PC-3 (cell line): ENCODE results near the gene ABCA5. TPM values are rescaled to one million over a fixed set of nuclear protein-coding genes. Genes with fewer than 3 reads are reported as not detected.

Experiments used
- ATAC-seq: fragments of 200-7000 bp; cut with Tn5 transposase; 2 replicates; pipeline ENCODE4 v1.9.1; 2020; ENCODE audit warnings: mild to moderate bottlenecking, moderate library complexity
- BruUV-seq: library from RNA; stranded (reverse); fragments of 400-500 nt; replicated peaks from 2 replicates; lab custom pipeline; 2021; lab: Mats Ljungman, UMichigan
- CTCF ChIA-PET: fragments of 300-600 bp; sonication (Branson Sonifier 250); formaldehyde crosslinking; loops from one replicate; lab custom pipeline; 2022; ENCODE audit warnings: antibody characterized with exemption; lab: Charles Lee
- POLR2A ChIA-PET: fragments of 300-600 bp; sonication (Branson Sonifier 250); formaldehyde crosslinking; loops from one replicate; lab custom pipeline; 2022; ENCODE audit warnings: antibody characterized with exemption; ENCODE audit not compliant: unreplicated experiment; lab: Charles Lee
- DNase-seq: peaks from one replicate; pipeline ENCODE4 v3.0.0-alpha.2; 2015
- H2AFZ ChIP-seq: fragments of 300-600 bp; sonication (generic); 2 replicates; pipeline ENCODE4 v1.6.0; 2016; ENCODE audit warnings: antibody characterized with exemption, low read length
- H3F3A ChIP-seq: fragments of 300-600 bp; sonication (generic); one replicate; pipeline ENCODE4 v1.6.0; 2017; ENCODE audit warnings: antibody characterized with exemption, low read length, control low read depth, mild to moderate bottlenecking; ENCODE audit not compliant: unreplicated experiment
- H3K27ac ChIP-seq: fragments of 300-600 bp; sonication (generic); 2 replicates; pipeline ENCODE4 v1.5.1; 2016; ENCODE audit warnings: mild to moderate bottlenecking, low read length
- H3K27me3 ChIP-seq: fragments of 300-600 bp; sonication (generic); 2 replicates; pipeline ENCODE4 v1.6.1; 2016; ENCODE audit warnings: low read length, mixed read lengths
- H3K36me3 ChIP-seq: fragments of 300-600 bp; sonication (generic); 2 replicates; pipeline ENCODE4 v1.6.1; 2016; ENCODE audit warnings: low read depth, mixed run types, low read length, mixed read lengths
- H3K4me1 ChIP-seq: fragments of 300-600 bp; sonication (generic); 2 replicates; pipeline ENCODE4 v1.5.1; 2016; ENCODE audit warnings: low read length; ENCODE audit not compliant: insufficient read depth
- H3K4me2 ChIP-seq: fragments of 300-600 bp; sonication (generic); 2 replicates; pipeline ENCODE4 v1.6.0; 2016; ENCODE audit warnings: low read length
- H3K4me3 ChIP-seq: fragments of 300-600 bp; sonication (generic); 2 replicates; pipeline ENCODE4 v1.5.1; 2016; ENCODE audit warnings: mild to moderate bottlenecking, low read length, mixed read lengths
- H3K79me2 ChIP-seq: fragments of 300-600 bp; sonication (generic); 2 replicates; pipeline ENCODE4 v1.6.1; 2017; ENCODE audit warnings: low read length, mixed read lengths
- H3K9ac ChIP-seq: fragments of 300-600 bp; sonication (generic); 2 replicates; pipeline ENCODE4 v1.6.0; 2016; ENCODE audit warnings: mild to moderate bottlenecking, low read length
- H3K9me2 ChIP-seq: fragments of 300-600 bp; sonication (generic); replicated peaks from 2 replicates; pipeline ENCODE4 v1.6.1; 2016; ENCODE audit warnings: mixed run types, low read length, mixed read lengths
- H3K9me3 ChIP-seq: fragments of 300-600 bp; sonication (generic); 2 replicates; pipeline ENCODE4 v1.6.1; 2016; ENCODE audit warnings: low read length, mixed read lengths
- H4K20me1 ChIP-seq: fragments of 300-600 bp; sonication (generic); 2 replicates; pipeline ENCODE4 v1.6.1; 2016; ENCODE audit warnings: low read length, mixed read lengths
- CTCF ChIP-seq: fragments of 300-600 bp; sonication (generic); conservative IDR thresholded peaks from 2 replicates; pipeline ENCODE4 v1.5.1; 2017; ENCODE audit warnings: antibody characterized with exemption, low read depth, mild to moderate bottlenecking, low read length
- EZH2 ChIP-seq: fragments of 300-600 bp; sonication (generic); IDR thresholded peaks from one replicate; pipeline ENCODE4 v1.6.1; 2017; ENCODE audit warnings: antibody characterized with exemption, mild to moderate bottlenecking, low read length; ENCODE audit not compliant: unreplicated experiment
- EZH2phosphoT487 ChIP-seq: fragments of 300-600 bp; sonication (generic); IDR thresholded peaks from 2 replicates; pipeline ENCODE4 v1.6.1; 2018; ENCODE audit warnings: mild to moderate bottlenecking, antibody characterized with exemption, low read length, borderline replicate concordance
- intact Hi-C: fragments of 100-400 bp; cut with micrococcal nuclease; formaldehyde crosslinking; loops from 2 replicates; pipeline ENCODE4 v1.9.0; 2023
- total RNA-seq: library from RNA; depleted of rRNA; stranded (reverse); fragments of >200 nt; gene quantifications from 2 replicates; pipeline ENCODE4 v1.2.3, GENCODE V29; 2014

The ABCA5 gene
- total RNA-seq, 1 experiment from 2014 or later, result 7.0 TPM

GRCh38 chr17:69336580-69336979 is 9.6 kb upstream of the ABCA5 start:
- DNase-seq (peak; percentile 33), ATAC-seq (no peak)
- Histone ChIP-seq H3K4me2 (no peak overlapping the region), H3K27me3 (no peaks in the 10 kb centered on the region), H3K79me2 (no peaks in the 10 kb centered on the region), H4K20me1 (no peaks in the 10 kb centered on the region), H3K36me3 (no peaks in the 10 kb centered on the region), H2AFZ (no peak overlapping the region), H3K4me1 (no peaks in the 10 kb centered on the region), H3K9ac (no peak overlapping the region), H3K9me3 (no peaks in the 10 kb centered on the region), H3K27ac (no peak overlapping the region), H3F3A (no peaks in the 10 kb centered on the region), H3K9me2 (no peaks in the 10 kb centered on the region), H3K4me3 (no peak overlapping the region)
- TF ChIP-seq CTCF (0 out of 2 replicates have a peak, but pooled peaks have one; percentile 46), EZH2 (no peak)
- intact Hi-C loops, result loop anchor here (5.0 kb wide), 4 partner anchors 66 to 1296 kb away; no protein-coding TSS in a partner anchor
- no TSS peak for BruUV-seq
- CTCF ChIA-PET, result interaction anchor here (1.4 to 2.6 kb wide), 2 partner anchors 10 to 188 kb away, joined by 6 to 15 read pairs; partner anchors contain the start of gene ABCA5
- POLR2A ChIA-PET, result no interaction called here

DNA sequence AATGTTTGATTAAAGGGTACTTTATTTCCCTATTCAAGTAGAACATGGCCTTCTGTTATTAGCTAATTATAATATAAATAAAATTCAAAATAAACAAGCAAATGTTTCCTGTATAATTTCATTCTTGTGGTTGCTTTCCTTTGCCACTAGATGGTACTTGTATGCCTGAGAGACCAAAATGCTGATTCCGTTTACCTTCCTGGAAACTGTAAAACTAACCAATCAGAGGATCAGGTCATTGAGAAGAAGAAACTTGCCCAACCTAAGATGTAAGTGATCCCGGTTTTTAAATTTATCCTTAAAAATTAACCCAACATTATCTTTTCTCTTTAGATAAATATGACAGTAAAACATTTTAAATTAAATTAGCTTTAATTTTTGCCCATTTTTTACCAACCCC is 8.1 kb upstream of the ABCA5 start:
- intact Hi-C loops, result loop anchor here (1.0 to 5.0 kb wide), 5 partner anchors 67 to 1297 kb away; no protein-coding TSS in a partner anchor
- no peaks in the 10 kb centered on the region for H3K4me1 ChIP-seq
- 0 out of 2 replicates have a peak overlapping the region, but pooled peaks have one; percentile 0 for H3K4me3 ChIP-seq
- peak; percentile 77 for ATAC-seq
- H3K79me2 ChIP-seq, result no peaks in the 10 kb centered on the region
- ChIA-PET CTCF (interaction anchor here (0.6 to 2.6 kb wide), 15 partner anchors 8 to 1295 kb away, joined by 3 to 15 read pairs (median 4); partner anchors contain the start of gene ABCA5), POLR2A (interaction anchor here (0.7 kb wide), 2 partner anchors 15 to 190 kb away, joined by 8 to 11 read pairs; no protein-coding TSS in a partner anchor)
- H3K9me2 ChIP-seq, result no peaks in the 10 kb centered on the region
- peak; percentile 79 for DNase-seq
- H3K36me3 ChIP-seq, result no peaks in the 10 kb centered on the region
- no peaks in the 10 kb centered on the region for H3K9me3 ChIP-seq
- H3K4me2 ChIP-seq, result peak overlapping the region; percentile 26; the same call in 1 of the 2 replicates
- H3K27ac ChIP-seq, result no peak overlapping the region
- H3K9ac ChIP-seq, result no peak overlapping the region
- TF ChIP-seq CTCF (peak; percentile 83), EZH2 (no peak), EZH2phosphoT487 (no peak)
- no peaks in the 10 kb centered on the region for H3F3A ChIP-seq
- no TSS peak for BruUV-seq
- no peaks in the 10 kb centered on the region for H3K27me3 ChIP-seq
- H2AFZ ChIP-seq, result peak overlapping the region; percentile 41; the same call in 1 of the 2 replicates
- H4K20me1 ChIP-seq, result no peaks in the 10 kb centered on the region

- Histone ChIP-seq H4K20me1 (no peaks in the 10 kb centered on the region), H3K9me3 (no peaks in the 10 kb centered on the region), H3K27me3 (no peaks in the 10 kb centered on the region), H3K9ac (no peak overlapping the region), H3K79me2 (no peaks in the 10 kb centered on the region), H3K4me3 (no peak overlapping the region), H3K36me3 (no peaks in the 10 kb centered on the region), H3K9me2 (no peaks in the 10 kb centered on the region), H3K27ac (no peak overlapping the region), H3F3A (no peaks in the 10 kb centered on the region), H2AFZ (no peak overlapping the region), H3K4me2 (no peak overlapping the region), H3K4me1 (no peaks in the 10 kb centered on the region)
- TF ChIP-seq EZH2 (no peak), CTCF (no peak), EZH2phosphoT487 (no peak)
- ATAC-seq, result no peak
- POLR2A ChIA-PET, result no interaction called here
- BruUV-seq, result no TSS peak
- CTCF ChIA-PET, result no interaction called here
- intact Hi-C loops, result no loop called here
- no peak for DNase-seq
Observed at GRCh38 chr17:69333561-69333960, 6.6 kb upstream of the ABCA5 start.
